IMR-90 (cell line): ENCODE data around the gene EIF4A3.

Source experiments
- BHLHE40 ChIP-seq: fragments of 150-350 bp; IDR thresholded peaks from 2 replicates; pipeline ENCODE4 v1.6.1; 2016; ENCODE audit warnings: mild to moderate bottlenecking, low read depth, low read length
- CEBPB ChIP-seq: IDR thresholded peaks from 2 replicates; pipeline ENCODE4 v1.6.1; 2012; ENCODE audit warnings: low read depth, low read length, improper control_type of control experiment
- CTCF ChIP-seq: conservative IDR thresholded peaks from 2 replicates; pipeline ENCODE4 v1.5.1; 2012; ENCODE audit warnings: mild to moderate bottlenecking, low read depth, low read length, improper control_type of control experiment
- FOS ChIP-seq: fragments of 150-350 bp; IDR thresholded peaks from 2 replicates; pipeline ENCODE4 v1.6.1; 2016; ENCODE audit warnings: low read depth, low read length
- MAFK ChIP-seq: IDR thresholded peaks from 2 replicates; pipeline ENCODE4 v1.6.1; 2012; ENCODE audit warnings: low read depth, low read length, improper control_type of control experiment
- MAZ ChIP-seq: IDR thresholded peaks from 2 replicates; pipeline ENCODE4 v1.6.1; 2012; ENCODE audit warnings: low read depth, mild to moderate bottlenecking, low read length, improper control_type of control experiment, moderate library complexity, borderline replicate concordance
- MXI1 ChIP-seq: IDR thresholded peaks from 2 replicates; pipeline ENCODE4 v1.6.1; 2012; ENCODE audit warnings: low read depth, mild to moderate bottlenecking, low read length, moderate library complexity, borderline replicate concordance
- NFE2L2 ChIP-seq: fragments of 150-350 bp; IDR thresholded peaks from 2 replicates; pipeline ENCODE4 v1.6.1; 2016; ENCODE audit warnings: low read depth, mild to moderate bottlenecking, low read length
- POLR2A ChIP-seq: IDR thresholded peaks from 2 replicates; pipeline ENCODE4 v1.6.1; 2012; ENCODE audit warnings: mild to moderate bottlenecking, low read depth, low read length
- RAD21 ChIP-seq: IDR thresholded peaks from 2 replicates; pipeline ENCODE4 v1.6.1; 2012; ENCODE audit warnings: low read length, improper control_type of control experiment
- RCOR1 ChIP-seq: IDR thresholded peaks from 2 replicates; pipeline ENCODE4 v1.6.1; 2012; ENCODE audit warnings: mild to moderate bottlenecking, low read length, improper control_type of control experiment; ENCODE audit not compliant: insufficient replicate concordance
- RFX5 ChIP-seq: IDR thresholded peaks from 2 replicates; pipeline ENCODE4 v1.8.0; 2012; ENCODE audit warnings: low read depth, mild to moderate bottlenecking, low read length, moderate library complexity
- SMC3 ChIP-seq: fragments of 150-350 bp; IDR thresholded peaks from 2 replicates; pipeline ENCODE4 v1.6.1; 2016; ENCODE audit warnings: low read depth, mild to moderate bottlenecking, antibody characterized with exemption, low read length, moderate library complexity
- USF2 ChIP-seq: fragments of 150-350 bp; IDR thresholded peaks from 2 replicates; pipeline ENCODE4 v1.6.1; 2017; ENCODE audit warnings: mild to moderate bottlenecking, antibody characterized with exemption, low read length, low read depth

DNA sequence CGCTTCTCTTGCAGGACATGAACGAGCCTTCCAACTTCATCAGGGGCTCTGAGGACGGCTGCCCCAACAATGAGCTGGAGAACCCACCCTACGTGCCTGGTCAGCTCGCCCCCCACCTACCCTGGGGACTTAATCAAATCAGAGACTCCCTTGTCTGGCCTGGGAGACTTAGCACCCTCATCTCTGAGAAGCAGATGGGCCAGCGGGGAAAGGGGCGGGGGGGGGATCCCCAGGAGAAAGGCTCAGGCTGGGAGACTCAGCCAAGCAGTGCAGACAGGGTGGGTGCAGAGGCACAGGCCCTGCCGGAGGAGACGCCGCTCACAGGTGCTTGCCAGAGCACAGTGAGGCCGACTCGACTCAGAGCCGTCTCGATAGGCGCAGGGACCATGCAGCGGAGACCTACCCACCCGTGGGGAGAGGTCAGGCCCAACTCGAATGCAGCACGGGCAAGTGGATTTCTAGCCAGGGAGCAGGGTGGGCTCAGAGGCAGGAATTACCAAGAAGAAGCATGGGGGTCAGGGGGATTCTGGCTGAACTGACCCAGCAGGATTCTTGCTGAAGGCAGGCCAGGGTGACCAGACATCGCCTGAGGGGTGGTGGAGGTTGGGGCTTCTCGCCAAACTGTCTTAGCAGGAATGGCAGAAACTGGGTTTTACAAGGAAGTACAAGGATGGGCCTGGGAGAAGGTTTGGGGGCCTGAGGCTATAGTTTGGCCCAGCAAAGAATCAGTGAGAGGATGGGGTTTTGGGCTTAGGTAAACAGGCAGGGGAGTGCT is 35.8 kb downstream of the EIF4A3 start:
- TF ChIP-seq POLR2A (no peak), CTCF (no peak), RCOR1 (no peak), CEBPB (no peak), SMC3 (no peak), FOS (no peak), RAD21 (no peak), MXI1 (no peak), BHLHE40 (no peak), RFX5 (no peak), USF2 (no peak), MAFK (no peak), MAZ (no peak), NFE2L2 (no peak)
